ENCODE measurements around the gene KRTAP3-2. TPM values are rescaled to one million over a fixed set of nuclear protein-coding genes. Genes with fewer than 3 reads are reported as not detected.

KRTAP3-2 gene
- total RNA-seq, 2 donors from 2014 or later: not detected

- Mint-ChIP-seq H3K27me3 (ENCODE audit: insufficient read depth) (peaks cover 64% of the 10 kb centered on the region), H3K4me1 (peaks cover 12% of the 10 kb centered on the region), H3K9me3 (no peaks in the 10 kb centered on the region), H3K36me3 (ENCODE audit: low read depth) (no peaks in the 10 kb centered on the region), H3K27ac (no peak overlapping the region), H3K4me3 (no peak overlapping the region)
- no peak overlapping the region for H3K27ac ChIP-seq (ENCODE audit: low read depth, low read length)
- H3K9me3 ChIP-seq (ENCODE audit: control insufficient read depth, low read length): no peaks in the 10 kb centered on the region
- DNase-seq: no peak
- TF ChIP-seq CTCF (conservative IDR thresholded peaks at IDR 0.05): no peak
- WGBS, 2 experiments (ENCODE audit: insufficient coverage in 1 of 2, insufficient read length in 1 of 2): 79 to 100% methylated on average over 1 of the region's 1 CpG
- no peaks in the 10 kb centered on the region for H3K36me3 ChIP-seq (ENCODE audit: control insufficient read depth, insufficient read depth, low read length)
- no peaks in the 10 kb centered on the region for H3K4me1 ChIP-seq (ENCODE audit: control insufficient read depth, insufficient read depth, low read length)
- no peak overlapping the region for H3K4me3 ChIP-seq (ENCODE audit: low read length)
- peaks cover 83% of the 10 kb centered on the region for H3K27me3 ChIP-seq (ENCODE audit: control insufficient read depth, insufficient read depth, low read length, poor library complexity, severe bottlenecking)
- H3K9ac ChIP-seq (ENCODE audit: extremely low read depth, low read length, poor library complexity, severe bottlenecking): no peak overlapping the region
These were observed 47.0 kb downstream of the KRTAP3-2 start for GRCh38 chr17:40952661-40953060.

- no peak overlapping the region for H3K27ac ChIP-seq (ENCODE audit: low read depth, low read length)
- Mint-ChIP-seq H3K9me3 (no peaks in the 10 kb centered on the region), H3K4me1 (peaks cover 8% of the 10 kb centered on the region), H3K27me3 (ENCODE audit: insufficient read depth) (peaks cover 67% of the 10 kb centered on the region), H3K27ac (no peak overlapping the region), H3K4me3 (no peak overlapping the region), H3K36me3 (ENCODE audit: low read depth) (no peaks in the 10 kb centered on the region)
- H3K4me1 ChIP-seq (ENCODE audit: control insufficient read depth, insufficient read depth, low read length): no peaks in the 10 kb centered on the region
- peaks cover 88% of the 10 kb centered on the region for H3K27me3 ChIP-seq (ENCODE audit: control insufficient read depth, insufficient read depth, low read length, poor library complexity, severe bottlenecking)
- no peak for TF ChIP-seq CTCF (conservative IDR thresholded peaks at IDR 0.05)
- no peaks in the 10 kb centered on the region for H3K9me3 ChIP-seq (ENCODE audit: control insufficient read depth, low read length)
- WGBS, 2 experiments (ENCODE audit: insufficient coverage in 1 of 2, insufficient read length in 1 of 2): 100% methylated on average over 2 of the region's 2 CpGs; no CpG with 5 or more reads in 1 of the 2 experiments
- H3K4me3 ChIP-seq (ENCODE audit: low read length): no peak overlapping the region
- H3K9ac ChIP-seq (ENCODE audit: extremely low read depth, low read length, poor library complexity, severe bottlenecking): no peak overlapping the region
- no peaks in the 10 kb centered on the region for H3K36me3 ChIP-seq (ENCODE audit: control insufficient read depth, insufficient read depth, low read length)
- no peak for DNase-seq
These were observed 47.6 kb downstream of the KRTAP3-2 start for GRCh38 chr17:40952154-40952553.

- Histone ChIP-seq H3K4me3 (ENCODE audit: low read length) (no peak overlapping the region), H3K9ac (ENCODE audit: extremely low read depth, low read length, poor library complexity, severe bottlenecking) (no peak overlapping the region), H3K27ac (ENCODE audit: low read depth, low read length) (no peak overlapping the region), H3K4me1 (ENCODE audit: control insufficient read depth, insufficient read depth, low read length) (no peaks in the 10 kb centered on the region), H3K9me3 (ENCODE audit: control insufficient read depth, low read length) (no peaks in the 10 kb centered on the region), H3K27me3 (ENCODE audit: control insufficient read depth, insufficient read depth, low read length, poor library complexity, severe bottlenecking) (peaks cover 91% of the 10 kb centered on the region), H3K36me3 (ENCODE audit: control insufficient read depth, insufficient read depth, low read length) (no peaks in the 10 kb centered on the region)
- WGBS, 2 experiments (ENCODE audit: insufficient coverage in 1 of 2, insufficient read length in 1 of 2): 97 to 100% methylated on average over 2 of the region's 2 CpGs
- Mint-ChIP-seq H3K27me3 (ENCODE audit: insufficient read depth) (peaks cover 78% of the 10 kb centered on the region), H3K36me3 (ENCODE audit: low read depth) (no peaks in the 10 kb centered on the region), H3K4me3 (no peak overlapping the region), H3K27ac (no peak overlapping the region), H3K9me3 (no peaks in the 10 kb centered on the region), H3K4me1 (peaks cover 2% of the 10 kb centered on the region)
- no peak for DNase-seq
- no peak for TF ChIP-seq CTCF (conservative IDR thresholded peaks at IDR 0.05)
These were observed 48.6 kb downstream of the KRTAP3-2 start for GRCh38 chr17:40951011-40951622.

All from endodermal cell (in vitro differentiated cells).